GM12892 (cell line): ENCODE results near the gene SLC9A9.

Experiments
- DNase-seq: peaks from one replicate; pipeline ENCODE4 v3.0.0; 2011; ENCODE audit not compliant: insufficient read length
- FAIRE-seq: peaks from 2 replicates; lab custom pipeline; 2011; peaks lifted over from hg19 to GRCh38; lab: Jason Lieb, UNC
- POLR2A ChIP-seq: IDR thresholded peaks from 2 replicates; pipeline ENCODE4 v1.6.1; 2011; ENCODE audit warnings: low read depth, low read length, control low read depth
- POLR2AphosphoS5 ChIP-seq: IDR thresholded peaks from 2 replicates; pipeline ENCODE4 v1.6.1; 2011; ENCODE audit warnings: low read depth, low read length, control low read depth
- TAF1 ChIP-seq: IDR thresholded peaks from 2 replicates; pipeline ENCODE4 v1.6.1; 2011; ENCODE audit warnings: low read depth, mild to moderate bottlenecking, control low read depth, low read length, borderline replicate concordance

Gene SLC9A9

GRCh38 chr3:143571548-143571947 is 276.7 kb downstream of the SLC9A9 start:
- TF ChIP-seq POLR2AphosphoS5, result no peak
- no peak for TF ChIP-seq TAF1
- no peak for TF ChIP-seq POLR2A
- FAIRE-seq (no peak), DNase-seq (no peak)

GRCh38 chr3:143567823-143568222 is 280.4 kb downstream of the SLC9A9 start:
- TF ChIP-seq POLR2A (no peak), POLR2AphosphoS5 (no peak), TAF1 (no peak)
- DNase-seq, result no peak
- no peak for FAIRE-seq

- DNase-seq (no peak), FAIRE-seq (no peak)
- no peak for TF ChIP-seq TAF1
Observed at GRCh38 chr3:143565951-143566350, 282.3 kb downstream of the SLC9A9 start.

- TF ChIP-seq POLR2A, result no peak
- no peak for TF ChIP-seq TAF1
- no peak for TF ChIP-seq POLR2AphosphoS5
- DNase-seq (no peak), FAIRE-seq (no peak)
Observed at GRCh38 chr3:143563786-143564185, 284.5 kb downstream of the SLC9A9 start.

GRCh38 chr3:143562789-143563188 is 285.5 kb downstream of the SLC9A9 start:
- no peak for TF ChIP-seq POLR2AphosphoS5
- TF ChIP-seq POLR2A, result no peak
- TF ChIP-seq TAF1, result no peak
- FAIRE-seq (no peak), DNase-seq (no peak)

GRCh38 chr3:143559296-143559695 is 289.0 kb downstream of the SLC9A9 start:
- TF ChIP-seq POLR2AphosphoS5 (no peak), TAF1 (no peak), POLR2A (no peak)
- FAIRE-seq (no peak), DNase-seq (no peak)

GRCh38 chr3:143552851-143553250 is 295.4 kb downstream of the SLC9A9 start:
- FAIRE-seq, result no peak
- no peak for TF ChIP-seq TAF1
- no peak for TF ChIP-seq POLR2A
- TF ChIP-seq POLR2AphosphoS5, result no peak
- DNase-seq, result no peak

- FAIRE-seq (no peak), DNase-seq (no peak)
- TF ChIP-seq POLR2A (no peak), POLR2AphosphoS5 (no peak), TAF1 (no peak)
Observed at GRCh38 chr3:143551761-143552160, 296.5 kb downstream of the SLC9A9 start.

GRCh38 chr3:143548861-143549497 is 299.3 kb downstream of the SLC9A9 start:
- no peak for TF ChIP-seq TAF1
- no peak for TF ChIP-seq POLR2AphosphoS5
- TF ChIP-seq POLR2A, result no peak
- FAIRE-seq, result no peak

GRCh38 chr3:143548393-143548792 is 299.9 kb downstream of the SLC9A9 start:
- FAIRE-seq (no peak), DNase-seq (no peak)
- TF ChIP-seq POLR2A, result no peak
- no peak for TF ChIP-seq TAF1
- TF ChIP-seq POLR2AphosphoS5, result no peak

More at GRCh38 chr3:143548861-143549497, 299.3 kb downstream of the SLC9A9 start:
- DNase-seq, result no peak

GRCh38 chr3:143538577-143538981 is 309.7 kb downstream of the SLC9A9 start:
- no peak for DNase-seq
- FAIRE-seq, result peak; percentile 70
- TF ChIP-seq POLR2AphosphoS5 (no peak), POLR2A (no peak), TAF1 (no peak)

- FAIRE-seq (peak; percentile 64), DNase-seq (no peak)
- TF ChIP-seq POLR2AphosphoS5 (no peak), POLR2A (no peak), TAF1 (no peak)
Observed at GRCh38 chr3:143538061-143538460, 310.2 kb downstream of the SLC9A9 start.

- DNase-seq, result no peak
- FAIRE-seq, result peak; percentile 79
- no peak for TF ChIP-seq TAF1
- TF ChIP-seq POLR2A, result no peak
- no peak for TF ChIP-seq POLR2AphosphoS5
Observed at GRCh38 chr3:143536817-143537535, 311.3 kb downstream of the SLC9A9 start.
